Left lung (tissue), 10 donors: Measurements from ENCODE around the gene B3GALT6. TPM values are rescaled to one million over a fixed set of nuclear protein-coding genes. Genes with fewer than 3 reads are reported as not detected.

Experiments
- ATAC-seq: fragments of 200-7000 bp; cut with Tn5 transposase; one replicate; pipeline ENCODE4 v1.9.1; 2020; ENCODE audit warnings: moderate library complexity
- DNase-seq, 4 donors: peaks; one replicate each; pipeline ENCODE4 v3.0.0-alpha.2; 2013 to 2020
- H3K27ac ChIP-seq, 2 donors: fragments of 200-600 bp; sonication (generic) in 1 of 2; one replicate each; pipeline versions ENCODE4 v1.5.0 to v1.8.0; 2020 to 2021
- H3K27me3 ChIP-seq, 2 donors: fragments of 200-600 bp; sonication (generic) in 1 of 2; one replicate each; pipeline versions ENCODE4 v1.5.0 to v1.8.0; 2020 to 2021
- H3K36me3 ChIP-seq, 2 donors: fragments of 200-600 bp; sonication (generic) in 1 of 2; one replicate each; pipeline versions ENCODE4 v1.5.0 to v1.8.0; 2020 to 2021
- H3K4me1 ChIP-seq, 2 donors: fragments of 200-600 bp; one replicate each; pipeline ENCODE4 v1.8.0; 2021
- H3K4me3 ChIP-seq, 2 donors: fragments of 200-600 bp; sonication (generic) in 1 of 2; one replicate each; pipeline versions ENCODE4 v1.5.0 to v1.8.0; 2020 to 2021; ENCODE audit warnings: mild to moderate bottlenecking in 1 of 2
- H3K9me3 ChIP-seq, 2 donors: fragments of 200-600 bp; sonication (generic) in 1 of 2; one replicate each; pipeline versions ENCODE4 v1.5.0 to v1.8.0; 2020 to 2021
- CTCF ChIP-seq, 2 donors: fragments of 200-600 bp; sonication (generic) in 1 of 2; IDR thresholded peaks; one replicate each; pipeline versions ENCODE4 v1.5.0 to v1.8.0; 2021; ENCODE audit warnings: antibody characterized with exemption in 2 of 2
- intact Hi-C, 2 donors: fragments of 100-400 bp; cut with DNase I; formaldehyde crosslinking; loops; one replicate each; pipeline versions ENCODE4 v1.11.2 to v1.14.2; 2022
- polyA plus RNA-seq, 6 donors: library from polyadenylated mRNA; unstranded; fragments of 120-200 nt; gene quantifications; one replicate each; pipeline ENCODE4 v1.2.1, GENCODE V29; 2013; ENCODE audit not compliant: insufficient read length in 6 of 6
- total RNA-seq, 2 donors: library from RNA; stranded (reverse); fragmentation: NEBNext Ultra II Directional; extraction: Animal tissue kit (Norgen Biotek cat#: 25700); gene quantifications; one replicate each; pipeline ENCODE4 v1.2.1, GENCODE V29; 2021
- donor health status: DM: no; HTN: yes; CAD: no.
- donor health status: DM: no; HTN: no; CAD: no.

The B3GALT6 gene
- total and polyA plus RNA-seq, 8 donors, result 12.6 to 25.2 (median 17.8) TPM

DNA sequence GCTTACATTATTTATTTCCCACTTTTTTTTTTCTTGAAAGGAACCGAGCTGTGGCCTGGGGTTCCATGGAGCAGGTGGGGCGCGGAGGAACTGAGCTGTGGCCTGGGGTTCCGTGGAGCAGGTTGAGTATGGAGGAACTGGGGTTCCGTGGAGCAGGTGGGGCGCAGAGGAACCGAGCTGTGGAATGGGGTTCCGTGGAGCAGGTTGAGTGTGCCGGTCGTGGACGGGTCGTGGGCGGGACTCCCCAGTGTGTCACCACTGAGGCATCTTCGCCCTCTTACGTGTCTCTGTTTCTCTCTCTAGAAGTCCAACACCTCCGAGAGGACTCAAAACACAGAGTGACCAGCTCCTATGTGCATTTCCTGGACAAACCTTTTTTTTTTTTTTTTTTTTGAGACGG is 47.0 kb downstream of the B3GALT6 start:
- intact Hi-C loops, result no loop called here
- H3K4me3 ChIP-seq, result no peak overlapping the region
- H3K27me3 ChIP-seq, result peaks cover 0 to 8% of the 10 kb centered on the region in 2 donors
- H3K27ac ChIP-seq, result no peak overlapping the region
- no peaks in the 10 kb centered on the region for H3K9me3 ChIP-seq
- H3K4me1 ChIP-seq, result peaks cover 5 to 8% of the 10 kb centered on the region in 2 donors
- H3K36me3 ChIP-seq, result no peaks in the 10 kb centered on the region
- TF ChIP-seq CTCF (IDR thresholded peaks at IDR 0.05), result no peak
- ATAC-seq (no peak), DNase-seq (no peak)

DNA sequence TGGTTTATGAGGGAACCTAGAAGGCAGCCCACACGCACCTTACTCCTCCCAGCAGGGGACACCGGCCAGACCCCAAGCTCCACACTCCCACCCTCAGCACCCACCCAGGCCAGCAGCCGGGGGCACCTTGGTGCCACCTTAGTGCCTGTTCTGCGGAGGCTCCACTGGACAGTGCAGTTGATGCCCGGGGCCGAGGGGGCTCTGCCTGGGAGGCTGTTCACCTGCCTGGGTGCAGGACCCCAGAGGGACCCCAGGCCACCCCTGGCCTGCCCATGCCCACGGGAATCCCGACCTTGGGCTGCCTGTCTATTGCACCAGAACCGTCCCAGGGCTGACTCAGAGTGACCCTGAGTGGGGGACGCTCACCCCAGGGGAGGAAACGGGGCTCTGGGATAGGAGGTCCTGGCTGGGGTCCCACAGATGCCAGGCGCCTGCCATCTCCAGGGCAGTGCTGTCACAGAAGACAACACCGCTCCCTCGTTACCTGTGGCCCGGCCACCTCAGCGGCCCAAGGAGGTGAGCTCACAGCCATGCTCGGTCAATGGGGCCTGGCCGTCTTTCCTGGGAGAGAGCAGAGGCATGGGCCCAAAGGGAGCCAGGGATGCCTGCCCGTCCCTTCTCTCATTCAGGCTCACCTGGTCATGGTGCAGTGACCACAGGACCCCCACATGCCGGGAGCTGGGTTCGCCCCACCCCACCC is 48.9 kb downstream of the B3GALT6 start:
- no peaks in the 10 kb centered on the region for H3K9me3 ChIP-seq
- no peaks in the 10 kb centered on the region for H3K4me1 ChIP-seq
- ATAC-seq, result no peak
- peak in 1 of 4 donors; percentile 67 for DNase-seq
- H3K27ac ChIP-seq, result no peak overlapping the region
- TF ChIP-seq CTCF (IDR thresholded peaks at IDR 0.05), result no peak
- H3K27me3 ChIP-seq, result peaks cover 0 to 22% of the 10 kb centered on the region in 2 donors
- intact Hi-C loops, result no loop called here
- no peak overlapping the region for H3K4me3 ChIP-seq
- no peaks in the 10 kb centered on the region for H3K36me3 ChIP-seq

DNA sequence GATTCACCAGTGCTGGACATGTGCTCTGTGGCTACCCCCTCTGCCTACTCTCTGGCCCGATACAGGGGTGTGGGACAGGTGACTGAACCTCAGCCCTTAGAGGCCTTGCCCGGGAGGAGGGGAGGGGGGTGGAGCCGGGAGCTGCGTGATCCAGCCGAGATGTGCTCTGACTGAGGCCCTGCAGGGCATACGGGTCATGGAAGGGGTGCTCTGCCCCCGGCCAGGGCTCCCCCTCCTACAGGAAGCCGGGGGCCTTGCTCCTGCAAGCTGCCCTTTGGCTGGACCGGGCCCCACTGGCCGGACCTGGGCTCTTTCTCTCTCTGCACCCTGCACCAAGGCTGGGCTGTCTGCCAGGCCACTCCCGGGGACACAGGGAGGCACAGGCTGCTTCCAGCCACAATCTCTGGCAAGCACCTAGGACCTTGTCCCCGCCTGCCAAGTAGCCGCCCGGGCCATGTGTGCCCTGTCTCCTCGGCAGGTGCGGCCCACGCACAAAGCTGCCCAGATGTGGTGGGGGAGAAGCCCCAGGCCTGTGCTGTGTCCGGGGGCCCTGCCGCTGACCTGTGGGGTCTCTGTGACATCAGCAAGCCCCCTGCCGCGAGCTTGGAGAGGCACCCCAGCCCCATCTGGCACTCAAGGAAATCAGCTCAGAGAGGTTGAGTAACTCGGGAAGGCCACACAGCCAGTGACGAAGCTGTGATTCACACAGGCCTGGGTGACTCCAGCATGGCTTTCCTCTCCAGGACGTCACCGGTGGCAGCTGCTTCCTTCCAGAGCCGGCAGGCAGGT is 49.7 kb downstream of the B3GALT6 start:
- Histone ChIP-seq H3K36me3 (no peaks in the 10 kb centered on the region), H3K27ac (no peak overlapping the region), H3K9me3 (no peaks in the 10 kb centered on the region), H3K4me1 (no peaks in the 10 kb centered on the region), H3K27me3 (peaks cover 7 to 30% of the 10 kb centered on the region in 2 donors), H3K4me3 (no peak overlapping the region)
- TF ChIP-seq CTCF (IDR thresholded peaks at IDR 0.05), result no peak
- ATAC-seq (peak; percentile 87), DNase-seq (peak in 2 of 4 donors; percentile 63 to 87)
- intact Hi-C loops, result no loop called here

DNA sequence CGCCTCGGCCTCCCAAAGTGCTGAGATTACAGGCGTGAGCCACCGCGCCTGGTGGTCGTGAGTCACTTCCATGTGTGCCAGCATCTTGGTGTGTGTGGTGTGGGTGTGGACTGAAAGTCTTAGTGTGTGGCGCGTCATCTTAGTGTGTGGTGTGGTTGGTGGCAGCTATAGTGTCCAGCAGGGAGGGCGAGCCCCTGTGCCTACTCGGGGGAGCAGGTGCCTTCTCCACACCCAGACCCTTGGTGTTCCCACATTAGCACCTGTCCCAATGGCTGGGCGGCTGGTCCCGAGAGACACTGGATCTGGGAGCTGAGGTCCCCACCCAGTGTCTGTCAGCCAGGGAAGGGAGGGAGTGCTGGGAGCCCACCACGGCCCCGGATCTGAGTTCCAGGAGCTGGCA is 51.0 kb downstream of the B3GALT6 start:
- H3K4me3 ChIP-seq, result no peak overlapping the region
- intact Hi-C loops, result no loop called here
- ATAC-seq (no peak), DNase-seq (no peak)
- H3K27me3 ChIP-seq, result peaks cover 8 to 43% of the 10 kb centered on the region in 2 donors
- H3K9me3 ChIP-seq, result no peaks in the 10 kb centered on the region
- no peaks in the 10 kb centered on the region for H3K36me3 ChIP-seq
- H3K4me1 ChIP-seq, result no peaks in the 10 kb centered on the region
- no peak for TF ChIP-seq CTCF (IDR thresholded peaks at IDR 0.05)
- no peak overlapping the region for H3K27ac ChIP-seq

DNA sequence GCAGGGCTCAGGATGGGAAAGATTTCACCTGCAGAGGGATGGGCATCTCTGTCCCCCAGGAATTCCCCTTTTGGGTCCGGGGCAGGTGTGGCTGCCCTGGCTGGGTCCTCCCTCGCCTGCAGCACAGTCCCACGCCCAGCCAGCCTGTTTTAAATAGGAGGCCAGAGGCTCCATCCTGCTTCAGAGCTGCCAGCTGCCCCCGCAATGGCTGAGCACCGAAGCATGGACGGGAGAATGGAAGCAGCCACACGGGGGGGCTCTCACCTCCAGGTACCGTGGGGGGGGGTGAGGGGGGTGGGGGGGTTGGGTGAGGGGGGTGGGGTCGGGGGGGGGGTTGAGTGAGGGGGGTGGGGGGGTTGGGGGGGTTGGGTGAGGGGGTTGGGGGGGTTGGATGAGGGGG is 51.8 kb downstream of the B3GALT6 start:
- TF ChIP-seq CTCF (IDR thresholded peaks at IDR 0.05), result no peak
- Histone ChIP-seq H3K4me1 (no peaks in the 10 kb centered on the region), H3K36me3 (no peaks in the 10 kb centered on the region), H3K9me3 (no peaks in the 10 kb centered on the region), H3K27me3 (peaks cover 8 to 43% of the 10 kb centered on the region in 2 donors), H3K27ac (no peak overlapping the region), H3K4me3 (no peak overlapping the region)
- ATAC-seq, result no peak
- intact Hi-C loops, result no loop called here
- DNase-seq, result no peak
